HCT116 (cell line): ENCODE data around the gene CORO2A. TPM values are rescaled to one million over a fixed set of nuclear protein-coding genes. Genes with fewer than 3 reads are reported as not detected.

Experiments
- ATAC-seq: fragments of 200-7000 bp; cut with Tn5 transposase; 2 replicates; pipeline ENCODE4 v1.9.1; 2020; ENCODE audit warnings: mild to moderate bottlenecking, moderate library complexity
- BruUV-seq: library from RNA; stranded (reverse); fragments of 400-500 nt; replicated peaks from 2 replicates; lab custom pipeline; 2021; lab: Mats Ljungman, UMichigan
- CTCF ChIA-PET: fragments of 300-600 bp; sonication (Branson Sonifier 250); formaldehyde crosslinking; loops from one replicate; lab custom pipeline; 2021; ENCODE audit warnings: antibody characterized with exemption; lab: Charles Lee
- POLR2A ChIA-PET: fragments of 300-600, 350-600 bp; sonication (Branson Sonifier 250); formaldehyde crosslinking; loops from one replicate; lab custom pipeline; 2021; ENCODE audit warnings: antibody characterized with exemption; lab: Charles Lee
- RAD21 ChIA-PET, 2 experiments: fragments of 300-600 bp; sonication (Branson Sonifier 250); formaldehyde crosslinking; loops; one replicate each; lab custom pipeline; 2023; ENCODE audit warnings: low total read pairs in 2 of 2; ENCODE audit not compliant: uncharacterized antibody in 2 of 2, unreplicated experiment in 2 of 2, low non-redundant PET in 1 of 2; lab: Charles Lee
- DNase-seq: peaks from one replicate; pipeline ENCODE4 v3.0.0-alpha.2; 2010; ENCODE audit warnings: low read depth, low spot score
- H2AFZ ChIP-seq: fragments of 200-600 bp; shearing (Covaris generic), sonication (generic); 2 replicates; pipeline ENCODE4 v1.6.1; 2017; ENCODE audit warnings: low read depth, mixed run types, mixed read lengths, antibody characterized with exemption, low read length; ENCODE audit not compliant: poor library complexity, severe bottlenecking
- H3K27ac ChIP-seq: 2 replicates; pipeline ENCODE4 v1.5.1; 2012; ENCODE audit warnings: low read depth, low read length
- H3K27me3 ChIP-seq: fragments of 200-600 bp; sonication (generic); 2 replicates; pipeline ENCODE4 v1.6.1; 2016; ENCODE audit warnings: mixed run types, low read length, mixed read lengths; ENCODE audit not compliant: insufficient read depth
- H3K36me3 ChIP-seq, 2 experiments: fragments of 200-500 bp in 1 of 2; fragments of 200-600 bp in 1 of 2; sonication (Bioruptor generic) in 1 of 2; sonication (generic) in 1 of 2; 2 replicates each; pipeline versions ENCODE4 v1.5.1 to v1.6.1; 2014 to 2016; ENCODE audit warnings: low read length in 2 of 2, inconsistent platforms in 1 of 2, mixed read lengths in 1 of 2, mixed run types in 1 of 2; ENCODE audit not compliant: insufficient read depth in 2 of 2, control insufficient read depth in 1 of 2
- H3K4me1 ChIP-seq, 2 experiments: fragments of 200-600 bp in 1 of 2; sonication (generic) in 1 of 2; 2 replicates each; pipeline versions ENCODE4 v1.5.1 to v1.6.1; 2012 to 2017; ENCODE audit warnings: low read length in 2 of 2, inconsistent platforms in 1 of 2, mild to moderate bottlenecking in 1 of 2, mixed read lengths in 1 of 2, mixed run types in 1 of 2, moderate library complexity in 1 of 2; ENCODE audit not compliant: insufficient read depth in 2 of 2, control insufficient read depth in 1 of 2
- H3K4me2 ChIP-seq: fragments of 200-600 bp; sonication (generic); 2 replicates; pipeline ENCODE4 v1.6.1; 2017; ENCODE audit warnings: mixed run types, low read length, mixed read lengths
- H3K4me3 ChIP-seq, 2 experiments: fragments of 200-600 bp in 1 of 2; sonication (generic) in 1 of 2; replicated peaks in 1 of 2; 2 replicates each; pipeline ENCODE4 v1.5.1; 2011 to 2016; ENCODE audit warnings: low read length in 2 of 2, control low read depth in 1 of 2, low read depth in 1 of 2, mild to moderate bottlenecking in 1 of 2, mixed read lengths in 1 of 2, mixed run types in 1 of 2
- H3K79me2 ChIP-seq: fragments of 200-600 bp; sonication (generic); 2 replicates; pipeline ENCODE4 v1.6.1; 2017; ENCODE audit warnings: mild to moderate bottlenecking, mixed run types, low read length, moderate library complexity, mixed read lengths; ENCODE audit not compliant: insufficient read depth
- H3K9ac ChIP-seq: fragments of 200-600 bp; sonication (generic); 2 replicates; pipeline ENCODE4 v1.6.1; 2016; ENCODE audit warnings: low read length, mixed read lengths
- H3K9me2 ChIP-seq: fragments of 200-600 bp; sonication (generic), shearing (Covaris generic); 2 replicates; pipeline ENCODE4 v1.6.1; 2017; ENCODE audit warnings: mixed run types, mild to moderate bottlenecking, moderate library complexity; ENCODE audit not compliant: insufficient read depth
- H3K9me3 ChIP-seq, 2 experiments: fragments of 200-500 bp in 1 of 2; fragments of 200-600 bp in 1 of 2; sonication (Bioruptor generic) in 1 of 2; sonication (generic) in 1 of 2; 2 replicates each; pipeline ENCODE4 v1.6.1; 2014 to 2017; ENCODE audit warnings: low read length in 2 of 2, mixed read lengths in 2 of 2, inconsistent platforms in 1 of 2, low read depth in 1 of 2, mild to moderate bottlenecking in 1 of 2, mixed run types in 1 of 2, moderate library complexity in 1 of 2; ENCODE audit not compliant: control insufficient read depth in 1 of 2, insufficient read depth in 1 of 2
- H4K20me1 ChIP-seq: fragments of 200-600 bp; sonication (generic), shearing (Covaris generic); 2 replicates; pipeline ENCODE4 v1.6.1; 2017; ENCODE audit warnings: mixed run types, mild to moderate bottlenecking, moderate library complexity; ENCODE audit not compliant: insufficient read depth
- ATF3 ChIP-seq: IDR thresholded peaks from 2 replicates; pipeline ENCODE4 v1.6.1; 2012
- CBX3 ChIP-seq: IDR thresholded peaks from 2 replicates; pipeline ENCODE4 v1.6.1; 2012; ENCODE audit warnings: low read depth
- CTCF ChIP-seq, 3 experiments: fragments of 200-600 bp in 1 of 3; sonication (generic) in 1 of 3; IDR thresholded peaks in 2 of 3; conservative IDR thresholded peaks in 1 of 3; 2 replicates each; pipeline ENCODE4 v1.5.1; 2012 to 2017; ENCODE audit warnings: low read depth in 2 of 3, low read length in 2 of 3, antibody characterized with exemption in 1 of 3, borderline replicate concordance in 1 of 3, control low read depth in 1 of 3, mild to moderate bottlenecking in 1 of 3, mixed read lengths in 1 of 3, mixed run types in 1 of 3, moderate library complexity in 1 of 3; ENCODE audit not compliant: insufficient read depth in 1 of 3
- ELF1 ChIP-seq: IDR thresholded peaks from 2 replicates; pipeline ENCODE4 v1.6.1; 2012; ENCODE audit warnings: low read depth, borderline replicate concordance
- EZH2 ChIP-seq: fragments of 200-600 bp; sonication (generic); IDR thresholded peaks from 2 replicates; pipeline ENCODE4 v1.6.1; 2017; ENCODE audit warnings: antibody characterized with exemption, mixed run types
- EZH2phosphoT487 ChIP-seq: fragments of 200-600 bp; IDR thresholded peaks from 2 replicates; pipeline ENCODE4 v1.6.1; 2018; ENCODE audit warnings: antibody characterized with exemption, borderline replicate concordance
- JUND ChIP-seq: IDR thresholded peaks from 2 replicates; pipeline ENCODE4 v1.6.1; 2012
- MAX ChIP-seq: IDR thresholded peaks from 2 replicates; pipeline ENCODE4 v1.6.1; 2012
- POLR2AphosphoS5 ChIP-seq: IDR thresholded peaks from 2 replicates; pipeline ENCODE4 v1.6.1; 2011; ENCODE audit warnings: mild to moderate bottlenecking, low read depth, low read length, moderate library complexity
- REST ChIP-seq: IDR thresholded peaks from 2 replicates; pipeline ENCODE4 v1.6.1; 2012; ENCODE audit warnings: low read depth
- SP1 ChIP-seq: IDR thresholded peaks from 2 replicates; pipeline ENCODE4 v1.6.1; 2012; ENCODE audit warnings: low read depth
- SRF ChIP-seq: IDR thresholded peaks from 2 replicates; pipeline ENCODE4 v1.6.1; 2012; ENCODE audit warnings: low read depth
- TCF7L2 ChIP-seq: IDR thresholded peaks from 2 replicates; pipeline ENCODE4 v1.7.0; 2011; ENCODE audit warnings: borderline replicate concordance, inconsistent platforms; ENCODE audit not compliant: insufficient read depth, insufficient read length; ENCODE audit errors: extremely low read depth
- ZNF274 ChIP-seq: fragments of 200-500 bp; sonication (Bioruptor generic); IDR thresholded peaks from 2 replicates; pipeline ENCODE4 v1.6.1; 2014; ENCODE audit warnings: mild to moderate bottlenecking, low read depth, low read length, inconsistent platforms
- intact Hi-C: fragments of 100-400 bp; cut with micrococcal nuclease; formaldehyde crosslinking; loops from 2 replicates; pipeline ENCODE4 v1.10.0; 2022
- total RNA-seq: library from RNA; stranded (reverse); gene quantifications from one replicate; pipeline ENCODE4 v1.2.1, GENCODE V29; 2021; ENCODE audit not compliant: unreplicated experiment

The CORO2A gene
- total RNA-seq, 1 experiment from 2014 or later: 5.7 TPM

- H3K79me2 ChIP-seq: no peaks in the 10 kb centered on the region; the same call in 1 of the 2 replicates
- intact Hi-C loops: no loop called here
- H3K27ac ChIP-seq: no peak overlapping the region
- H2AFZ ChIP-seq: no peak overlapping the region
- H3K27me3 ChIP-seq: no peaks in the 10 kb centered on the region
- TF ChIP-seq POLR2AphosphoS5 (no peak), SRF (no peak), MAX (no peak), ELF1 (no peak), CBX3 (no peak), REST (no peak), SP1 (no peak), EZH2phosphoT487 (no peak), TCF7L2 (no peak), CTCF (IDR thresholded peaks at IDR 0.05 in 2 of 3, conservative IDR thresholded peaks at IDR 0.05 in 1 of 3; ENCODE audit: borderline replicate concordance in 1 of 3, insufficient read depth in 1 of 3, low read depth in 2 of 3, low read length in 2 of 3) (no peak), JUND (no peak), ZNF274 (no peak), EZH2 (no peak), ATF3 (no peak)
- H3K9me3 ChIP-seq: peaks cover 0 to 5% of the 10 kb centered on the region in 2 experiments; a peak in 1 of 4 replicates
- no peaks in the 10 kb centered on the region for H3K9me2 ChIP-seq
- RAD21 ChIA-PET: no interaction called here
- H4K20me1 ChIP-seq: no peaks in the 10 kb centered on the region
- no peaks in the 10 kb centered on the region for H3K4me1 ChIP-seq
- ATAC-seq: no peak
- POLR2A ChIA-PET: no interaction called here
- H3K36me3 ChIP-seq: peaks cover 0 to 18% of the 10 kb centered on the region in 2 experiments; a peak in 3 of 4 replicates
- H3K4me3 ChIP-seq: no peak overlapping the region
- CTCF ChIA-PET: no interaction called here
- DNase-seq: no peak
- no TSS peak for BruUV-seq
- H3K9ac ChIP-seq: no peak overlapping the region
- no peak overlapping the region for H3K4me2 ChIP-seq
Measured at GRCh38 chr9:98109052-98109451, 83.4 kb downstream of the CORO2A start.
